BLaER1 (cell line): ENCODE measurements around the gene COASY.
"Not testable (repeated sequence)": the region's sequence is repeated elsewhere in the genome, so short reads cannot be mapped to it uniquely, and the experiment has no call there.

Source experiments
- H3K27ac ChIP-seq: shearing (Covaris generic); formaldehyde crosslinking; 2 replicates; pipeline ENCODE4 v1.8.1; 2022
- H3K27me3 ChIP-seq: shearing (Covaris generic); formaldehyde crosslinking; 2 replicates; pipeline ENCODE4 v1.8.1; 2022
- H3K36me3 ChIP-seq: shearing (Covaris generic); formaldehyde crosslinking; 2 replicates; pipeline ENCODE4 v1.8.1; 2022
- H3K4me1 ChIP-seq: shearing (Covaris generic); formaldehyde crosslinking; 2 replicates; pipeline ENCODE4 v1.8.1; 2022
- H3K4me2 ChIP-seq: shearing (Covaris generic); formaldehyde crosslinking; 2 replicates; pipeline ENCODE4 v1.8.1; 2022
- H3K4me3 ChIP-seq: shearing (Covaris generic); formaldehyde crosslinking; 2 replicates; pipeline ENCODE4 v1.8.1; 2022
- H3K9ac ChIP-seq: shearing (Covaris generic); formaldehyde crosslinking; 2 replicates; pipeline ENCODE4 v1.8.1; 2022
- H3K9me3 ChIP-seq: shearing (Covaris generic); formaldehyde crosslinking; 2 replicates; pipeline ENCODE4 v1.8.1; 2022
- H4K20me1 ChIP-seq: shearing (Covaris generic); formaldehyde crosslinking; 2 replicates; pipeline ENCODE4 v1.8.1; 2022
- Cebpa-rat ChIP-seq: shearing (Covaris generic); IDR thresholded peaks from 2 replicates; pipeline ENCODE4 v1.8.1; 2022

Gene COASY

GRCh38 chr17:42553161-42553818 is 8.7 kb upstream of the COASY start:
- Histone ChIP-seq H3K9ac (peak overlapping the region; percentile 92; the same call in 1 of the 2 replicates), H3K4me1 (peaks cover 36% of the 10 kb centered on the region), H3K36me3 (peaks cover 5% of the 10 kb centered on the region), H3K4me2 (peak overlapping the region; percentile 77), H3K27ac (no peak overlapping the region), H3K4me3 (peak overlapping the region; percentile 86; the same call in 1 of the 2 replicates), H3K9me3 (no peaks in the 10 kb centered on the region), H4K20me1 (peaks cover 5% of the 10 kb centered on the region; the same call in 1 of the 2 replicates), H3K27me3 (no peaks in the 10 kb centered on the region)
- no peak for TF ChIP-seq Cebpa-rat

- peak overlapping the region; percentile 92 for H3K9ac ChIP-seq
- peaks cover 33% of the 10 kb centered on the region for H3K4me1 ChIP-seq
- no peak for TF ChIP-seq Cebpa-rat
- no peaks in the 10 kb centered on the region for H3K27me3 ChIP-seq
- H4K20me1 ChIP-seq, result peaks cover 3% of the 10 kb centered on the region; the same call in 1 of the 2 replicates
- peak overlapping the region; percentile 89 for H3K27ac ChIP-seq
- H3K36me3 ChIP-seq, result peaks cover 5% of the 10 kb centered on the region
- H3K4me3 ChIP-seq, result peak overlapping the region; percentile 86
- H3K9me3 ChIP-seq, result no peaks in the 10 kb centered on the region
- H3K4me2 ChIP-seq, result peak overlapping the region; percentile 77
Measured at GRCh38 chr17:42553866-42554249, 8.1 kb upstream of the COASY start.

GRCh38 chr17:42554250-42555121 is 7.5 kb upstream of the COASY start:
- TF ChIP-seq Cebpa-rat, result no peak
- H3K4me1 ChIP-seq, result peaks cover 27% of the 10 kb centered on the region
- peak overlapping the region; percentile 77 for H3K4me2 ChIP-seq
- peak overlapping the region; percentile 86 for H3K4me3 ChIP-seq
- no peaks in the 10 kb centered on the region for H4K20me1 ChIP-seq
- no peaks in the 10 kb centered on the region for H3K27me3 ChIP-seq
- H3K9me3 ChIP-seq, result no peaks in the 10 kb centered on the region
- H3K36me3 ChIP-seq, result peaks cover 5% of the 10 kb centered on the region
- H3K27ac ChIP-seq, result peak overlapping the region; percentile 89
- peak overlapping the region; percentile 92 for H3K9ac ChIP-seq

GRCh38 chr17:42555122-42555622 is 6.8 kb upstream of the COASY start:
- H3K9ac ChIP-seq, result peak overlapping the region; percentile 92
- H3K27ac ChIP-seq, result peak overlapping the region; percentile 89
- H3K36me3 ChIP-seq, result peaks cover 5% of the 10 kb centered on the region
- no peaks in the 10 kb centered on the region for H3K27me3 ChIP-seq
- no peaks in the 10 kb centered on the region for H4K20me1 ChIP-seq
- H3K9me3 ChIP-seq, result no peaks in the 10 kb centered on the region
- peak overlapping the region; percentile 86 for H3K4me3 ChIP-seq
- no peak for TF ChIP-seq Cebpa-rat
- peaks cover 26% of the 10 kb centered on the region for H3K4me1 ChIP-seq
- H3K4me2 ChIP-seq, result peak overlapping the region; percentile 77

GRCh38 chr17:42555961-42556617 is 5.9 kb upstream of the COASY start:
- Histone ChIP-seq H3K4me2 (peak overlapping the region; percentile 77), H3K4me1 (peaks cover 26% of the 10 kb centered on the region)
- not testable (repeated sequence) for H3K9ac ChIP-seq, H3K27ac ChIP-seq, H3K27me3 ChIP-seq, H3K9me3 ChIP-seq, H3K36me3 ChIP-seq, H3K4me3 ChIP-seq, H4K20me1 ChIP-seq

- Histone ChIP-seq H3K4me3 (no peak overlapping the region), H4K20me1 (no peaks in the 10 kb centered on the region), H3K9me3 (no peaks in the 10 kb centered on the region), H3K36me3 (peaks cover 9% of the 10 kb centered on the region), H3K4me1 (peaks cover 33% of the 10 kb centered on the region), H3K4me2 (no peak overlapping the region), H3K9ac (no peak overlapping the region), H3K27me3 (no peaks in the 10 kb centered on the region), H3K27ac (no peak overlapping the region)
- no peak for TF ChIP-seq Cebpa-rat
Measured at GRCh38 chr17:42559075-42559474, 2.9 kb upstream of the COASY start.

GRCh38 chr17:42560246-42560645 is 1.7 kb upstream of the COASY start:
- TF ChIP-seq Cebpa-rat, result no peak
- H4K20me1 ChIP-seq, result no peaks in the 10 kb centered on the region
- H3K4me2 ChIP-seq, result no peak overlapping the region

GRCh38 chr17:42562388-42563142 is 617 bp downstream of the COASY start:
- Histone ChIP-seq H3K4me1 (peaks cover 33% of the 10 kb centered on the region), H3K4me2 (peak overlapping the region; percentile 99), H3K36me3 (peaks cover 33% of the 10 kb centered on the region), H3K27ac (peak overlapping the region; percentile 92), H3K27me3 (no peaks in the 10 kb centered on the region), H3K4me3 (peak overlapping the region; percentile 97), H3K9me3 (no peaks in the 10 kb centered on the region), H4K20me1 (no peaks in the 10 kb centered on the region), H3K9ac (peak overlapping the region; percentile 97)
- TF ChIP-seq Cebpa-rat, result no peak

More at GRCh38 chr17:42560246-42560645, 1.7 kb upstream of the COASY start:
- Histone ChIP-seq H3K9me3 (no peaks in the 10 kb centered on the region), H3K4me3 (no peak overlapping the region), H3K27ac (no peak overlapping the region), H3K36me3 (peaks cover 20% of the 10 kb centered on the region), H3K27me3 (no peaks in the 10 kb centered on the region), H3K4me1 (peaks cover 33% of the 10 kb centered on the region), H3K9ac (no peak overlapping the region)

GRCh38 chr17:42563143-42563509 is 1.2 kb downstream of the COASY start:
- no peaks in the 10 kb centered on the region for H3K27me3 ChIP-seq
- peaks cover 39% of the 10 kb centered on the region for H3K4me1 ChIP-seq
- H3K9me3 ChIP-seq, result no peaks in the 10 kb centered on the region
- peak overlapping the region; percentile 92 for H3K27ac ChIP-seq
- no peak for TF ChIP-seq Cebpa-rat
- H4K20me1 ChIP-seq, result no peaks in the 10 kb centered on the region
- H3K4me2 ChIP-seq, result peak overlapping the region; percentile 99
- peak overlapping the region; percentile 97 for H3K4me3 ChIP-seq
- peak overlapping the region; percentile 97 for H3K9ac ChIP-seq
- peaks cover 33% of the 10 kb centered on the region for H3K36me3 ChIP-seq
